Measurements from ENCODE around the gene CCDC167.

The CCDC167 gene

GRCh38 chr6:37507690-37508421, 8.2 kb upstream of the CCDC167 start:
- TF ChIP-seq CTCF (IDR thresholded peaks at IDR 0.05; ENCODE audit: borderline replicate concordance, control extremely low read depth, extremely low read depth, insufficient read depth, missing control alignments), result no peak
- in situ Hi-C loops (cut with MboI; ENCODE audit: low sequenced_read_pairs, unreplicated experiment), result no loop called here
- DNase-seq (ENCODE audit: low spot score), result no peak

GRCh38 chr6:37507077-37507476, 7.4 kb upstream of the CCDC167 start:
- in situ Hi-C loops (cut with MboI; ENCODE audit: low sequenced_read_pairs, unreplicated experiment), result no loop called here
- no peak for TF ChIP-seq CTCF (IDR thresholded peaks at IDR 0.05; ENCODE audit: borderline replicate concordance, control extremely low read depth, extremely low read depth, insufficient read depth, missing control alignments)
- DNase-seq (ENCODE audit: low spot score), result no peak

- no peak for TF ChIP-seq CTCF (IDR thresholded peaks at IDR 0.05; ENCODE audit: borderline replicate concordance, control extremely low read depth, extremely low read depth, insufficient read depth, missing control alignments)
- no peak for DNase-seq (ENCODE audit: low spot score)
- in situ Hi-C loops (cut with MboI; ENCODE audit: low sequenced_read_pairs, unreplicated experiment), result no loop called here
Observed at GRCh38 chr6:37506479-37506878, 6.8 kb upstream of the CCDC167 start.

- no peak for DNase-seq (ENCODE audit: low spot score)
- no peak for TF ChIP-seq CTCF (IDR thresholded peaks at IDR 0.05; ENCODE audit: borderline replicate concordance, control extremely low read depth, extremely low read depth, insufficient read depth, missing control alignments)
- in situ Hi-C loops (cut with MboI; ENCODE audit: low sequenced_read_pairs, unreplicated experiment), result no loop called here
Observed at GRCh38 chr6:37504024-37504423, 4.3 kb upstream of the CCDC167 start.

- DNase-seq (ENCODE audit: low spot score), result no peak
- in situ Hi-C loops (cut with MboI; ENCODE audit: low sequenced_read_pairs, unreplicated experiment), result no loop called here
- no peak for TF ChIP-seq CTCF (IDR thresholded peaks at IDR 0.05; ENCODE audit: borderline replicate concordance, control extremely low read depth, extremely low read depth, insufficient read depth, missing control alignments)
Observed at GRCh38 chr6:37503309-37503965, 3.7 kb upstream of the CCDC167 start.

GRCh38 chr6:37502703-37503291, 3.1 kb upstream of the CCDC167 start:
- no peak for TF ChIP-seq CTCF (IDR thresholded peaks at IDR 0.05; ENCODE audit: borderline replicate concordance, control extremely low read depth, extremely low read depth, insufficient read depth, missing control alignments)
- DNase-seq (ENCODE audit: low spot score), result no peak
- in situ Hi-C loops (cut with MboI; ENCODE audit: low sequenced_read_pairs, unreplicated experiment), result no loop called here
